Smooth muscle cell (in vitro differentiated cells): Measurements from ENCODE around the gene MYEOV. TPM values are rescaled to one million over a fixed set of nuclear protein-coding genes. Genes with fewer than 3 reads are reported as not detected.

Experiments
- DNase-seq: peaks from one replicate; lab custom pipeline; 2025; ENCODE audit not compliant: unreplicated experiment; lab: John Stamatoyannopoulos, UW
- H2AFZ ChIP-seq: fragments of 200-600 bp; sonication (generic); 2 replicates; pipeline ENCODE4 v1.6.0; 2016; ENCODE audit warnings: antibody characterized with exemption, low read depth, mild to moderate bottlenecking
- H3F3A ChIP-seq: fragments of 200-600 bp; sonication (generic); 2 replicates; pipeline ENCODE4 v1.6.0; 2017; ENCODE audit warnings: antibody characterized with exemption, low read depth
- H3K27ac ChIP-seq: fragments of 200-600 bp; sonication (generic); 2 replicates; pipeline ENCODE4 v1.5.1; 2016; ENCODE audit warnings: low read depth, mild to moderate bottlenecking
- H3K27me3 ChIP-seq: fragments of 200-600 bp; sonication (generic); 2 replicates; pipeline ENCODE4 v1.6.1; 2016; ENCODE audit warnings: low read depth, mild to moderate bottlenecking
- H3K36me3 ChIP-seq: fragments of 200-600 bp; sonication (generic); 2 replicates; pipeline ENCODE4 v1.5.1; 2016; ENCODE audit warnings: low read depth
- H3K4me1 ChIP-seq: fragments of 200-600 bp; sonication (generic); 2 replicates; pipeline ENCODE4 v1.5.1; 2016; ENCODE audit warnings: low read depth
- H3K4me2 ChIP-seq: fragments of 200-600 bp; sonication (generic); 2 replicates; pipeline ENCODE4 v1.6.0; 2016; ENCODE audit warnings: mild to moderate bottlenecking
- H3K4me3 ChIP-seq: fragments of 200-600 bp; sonication (generic); 2 replicates; pipeline ENCODE4 v1.5.1; 2016; ENCODE audit warnings: mild to moderate bottlenecking
- H3K79me2 ChIP-seq: fragments of 200-600 bp; sonication (generic); 2 replicates; pipeline ENCODE4 v1.6.0; 2016; ENCODE audit warnings: low read depth, mild to moderate bottlenecking
- H3K9ac ChIP-seq: fragments of 200-600 bp; sonication (generic); 2 replicates; pipeline ENCODE4 v1.6.0; 2016; ENCODE audit warnings: low read depth
- H3K9me3 ChIP-seq: fragments of 200-600 bp; sonication (generic); replicated peaks from 2 replicates; pipeline ENCODE4 v1.5.1; 2016; ENCODE audit warnings: low read depth
- H4K20me1 ChIP-seq: fragments of 200-600 bp; sonication (generic); 2 replicates; pipeline ENCODE4 v1.6.0; 2016; ENCODE audit warnings: low read depth
- WGBS: methylation state at CpG from one replicate; pipeline ENCODE4 v1.1.7; 2016; ENCODE audit warnings: low lambda C conversion rate; 5-methylcytosine and 5-hydroxymethylcytosine counted together
- polyA plus RNA-seq: library from polyadenylated mRNA; unstranded; fragments of >200 nt; fragmentation: Nextera tagmentation; extraction: Ambion mirVana; gene quantifications from 2 replicates; pipeline ENCODE4 v1.2.1, GENCODE V29; 2016
- total RNA-seq: library from RNA; depleted of rRNA; stranded (reverse); fragments of >200 nt; gene quantifications from 2 replicates; pipeline ENCODE4 v1.2.3, GENCODE V29; 2014
- TF ChIP-seq, protein P1 (sequence below): fragments of 200-600 bp; sonication (generic); IDR thresholded peaks from 2 replicates; pipeline ENCODE4 v1.5.1; 2017; ENCODE audit warnings: borderline replicate concordance, mild to moderate bottlenecking, antibody characterized with exemption; ENCODE audit not compliant: insufficient read depth, poor library complexity, severe bottlenecking

The MYEOV gene
- total and polyA plus RNA-seq, 2 experiments from 2014 or later, result 1.1 TPM; not detected in 1

DNA sequence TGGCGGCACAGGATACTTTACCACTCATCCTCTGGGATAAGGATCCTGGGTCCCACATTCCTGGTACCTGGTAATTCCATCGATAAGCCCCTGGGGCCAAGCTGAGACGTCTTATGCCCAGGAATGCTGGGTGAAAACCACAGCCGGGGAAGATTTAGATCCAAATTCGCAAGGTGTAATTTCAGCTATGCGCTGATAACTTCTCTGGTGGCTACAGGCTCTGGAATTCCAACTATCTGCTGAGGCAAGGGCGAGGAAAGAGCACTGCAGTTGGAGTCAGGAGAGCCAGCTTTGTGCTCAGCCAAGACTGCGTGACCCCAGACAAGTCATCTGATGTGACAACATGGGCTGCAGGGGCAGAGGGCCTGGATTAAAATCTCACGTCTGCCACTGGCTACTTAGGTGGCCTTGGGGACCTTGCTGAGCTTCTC lies 9.9 kb upstream of the MYEOV start:
- Histone ChIP-seq H2AFZ (no peak overlapping the region), H3K36me3 (no peaks in the 10 kb centered on the region), H3K27ac (no peak overlapping the region), H3K9me3 (no peaks in the 10 kb centered on the region), H3K4me2 (no peak overlapping the region), H3K79me2 (no peaks in the 10 kb centered on the region), H3K4me1 (peaks cover 8% of the 10 kb centered on the region), H3K9ac (no peak overlapping the region), H3F3A (no peaks in the 10 kb centered on the region), H3K27me3 (no peaks in the 10 kb centered on the region), H4K20me1 (no peaks in the 10 kb centered on the region), H3K4me3 (no peak overlapping the region)
- 65% methylated on average over 9 of the region's 9 CpGs for WGBS
- DNase-seq, result no peak
- TF ChIP-seq, protein P1, sequence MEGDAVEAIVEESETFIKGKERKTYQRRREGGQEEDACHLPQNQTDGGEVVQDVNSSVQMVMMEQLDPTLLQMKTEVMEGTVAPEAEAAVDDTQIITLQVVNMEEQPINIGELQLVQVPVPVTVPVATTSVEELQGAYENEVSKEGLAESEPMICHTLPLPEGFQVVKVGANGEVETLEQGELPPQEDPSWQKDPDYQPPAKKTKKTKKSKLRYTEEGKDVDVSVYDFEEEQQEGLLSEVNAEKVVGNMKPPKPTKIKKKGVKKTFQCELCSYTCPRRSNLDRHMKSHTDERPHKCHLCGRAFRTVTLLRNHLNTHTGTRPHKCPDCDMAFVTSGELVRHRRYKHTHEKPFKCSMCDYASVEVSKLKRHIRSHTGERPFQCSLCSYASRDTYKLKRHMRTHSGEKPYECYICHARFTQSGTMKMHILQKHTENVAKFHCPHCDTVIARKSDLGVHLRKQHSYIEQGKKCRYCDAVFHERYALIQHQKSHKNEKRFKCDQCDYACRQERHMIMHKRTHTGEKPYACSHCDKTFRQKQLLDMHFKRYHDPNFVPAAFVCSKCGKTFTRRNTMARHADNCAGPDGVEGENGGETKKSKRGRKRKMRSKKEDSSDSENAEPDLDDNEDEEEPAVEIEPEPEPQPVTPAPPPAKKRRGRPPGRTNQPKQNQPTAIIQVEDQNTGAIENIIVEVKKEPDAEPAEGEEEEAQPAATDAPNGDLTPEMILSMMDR, result no peak

DNA sequence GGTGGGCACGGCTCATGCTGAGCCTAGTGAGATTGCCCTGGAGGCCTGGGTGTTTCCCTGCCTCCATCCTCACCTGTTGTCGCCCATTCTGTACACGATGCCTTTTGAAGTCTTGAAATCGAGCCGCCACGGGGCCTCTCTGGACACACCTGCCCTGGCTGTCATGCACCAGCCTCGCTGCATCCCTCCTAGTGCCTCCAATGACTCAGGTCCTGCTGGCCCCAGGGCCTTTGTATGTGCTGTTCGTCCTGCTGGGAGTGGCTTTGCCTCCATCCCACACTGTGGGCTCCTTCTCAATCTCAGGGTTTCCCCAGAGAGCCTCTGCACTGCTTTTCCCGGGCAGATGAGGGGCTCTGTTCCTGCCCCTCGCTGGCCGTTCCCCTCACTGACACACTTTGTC lies 8.9 kb upstream of the MYEOV start:
- H3K27me3 ChIP-seq, result no peaks in the 10 kb centered on the region
- TF ChIP-seq, protein P1, result no peak
- peaks cover 8% of the 10 kb centered on the region for H3K4me1 ChIP-seq
- H4K20me1 ChIP-seq, result no peaks in the 10 kb centered on the region
- H3K36me3 ChIP-seq, result no peaks in the 10 kb centered on the region
- H3K4me3 ChIP-seq, result no peak overlapping the region
- no peaks in the 10 kb centered on the region for H3K9me3 ChIP-seq
- no peak overlapping the region for H2AFZ ChIP-seq
- H3K9ac ChIP-seq, result no peak overlapping the region
- no peak for DNase-seq
- WGBS, result 91% methylated on average over 11 of the region's 11 CpGs
- H3K4me2 ChIP-seq, result no peak overlapping the region
- H3K27ac ChIP-seq, result no peak overlapping the region
- H3F3A ChIP-seq, result no peaks in the 10 kb centered on the region
- no peaks in the 10 kb centered on the region for H3K79me2 ChIP-seq

DNA sequence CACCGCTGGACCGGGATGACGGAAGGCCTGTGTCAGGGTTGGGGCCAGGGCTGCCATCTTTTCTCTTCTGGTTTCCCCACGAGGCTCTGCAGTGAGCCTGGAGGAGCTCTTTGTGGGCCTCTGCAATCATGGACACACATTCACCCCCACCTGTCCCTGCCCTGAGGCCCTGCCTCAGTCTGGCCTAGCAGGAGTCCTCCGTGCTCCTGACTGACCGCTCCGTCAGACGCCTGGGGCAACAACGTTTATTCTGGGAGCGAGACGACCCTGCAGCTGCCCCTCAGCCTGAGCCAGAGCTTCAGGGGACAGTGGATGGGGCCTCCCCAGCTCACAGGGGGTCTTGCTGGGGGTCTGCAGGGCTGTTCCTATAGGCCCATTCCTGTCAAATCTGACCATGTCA lies 8.2 kb upstream of the MYEOV start:
- H4K20me1 ChIP-seq, result no peaks in the 10 kb centered on the region
- H3K4me1 ChIP-seq, result peaks cover 8% of the 10 kb centered on the region
- H3K27ac ChIP-seq, result no peak overlapping the region
- no peaks in the 10 kb centered on the region for H3K9me3 ChIP-seq
- no peak overlapping the region for H3K4me2 ChIP-seq
- H3K9ac ChIP-seq, result no peak overlapping the region
- H3K27me3 ChIP-seq, result no peaks in the 10 kb centered on the region
- H3F3A ChIP-seq, result no peaks in the 10 kb centered on the region
- DNase-seq, result no peak
- TF ChIP-seq, protein P1, result no peak
- no peak overlapping the region for H2AFZ ChIP-seq
- no peaks in the 10 kb centered on the region for H3K79me2 ChIP-seq
- 86% methylated on average over 11 of the region's 11 CpGs for WGBS
- no peaks in the 10 kb centered on the region for H3K36me3 ChIP-seq
- H3K4me3 ChIP-seq, result no peak overlapping the region
